HG02981 (cell line): Measurements from ENCODE around the gene ARHGDIB.

Source experiments
- ATAC-seq: cut with Tn5 transposase; IDR thresholded peaks from one replicate; pipeline ENCODE4 v1.9.1; 2021; ENCODE audit warnings: mild to moderate bottlenecking, moderate library complexity; ENCODE audit not compliant: unreplicated experiment

Gene ARHGDIB

GRCh38 chr12:14984036-14984435, 22.6 kb upstream of the ARHGDIB start:
- no peak for ATAC-seq

GRCh38 chr12:14982991-14983390, 21.6 kb upstream of the ARHGDIB start:
- no peak for ATAC-seq

GRCh38 chr12:14982562-14982961, 21.2 kb upstream of the ARHGDIB start:
- ATAC-seq, result no peak

DNA sequence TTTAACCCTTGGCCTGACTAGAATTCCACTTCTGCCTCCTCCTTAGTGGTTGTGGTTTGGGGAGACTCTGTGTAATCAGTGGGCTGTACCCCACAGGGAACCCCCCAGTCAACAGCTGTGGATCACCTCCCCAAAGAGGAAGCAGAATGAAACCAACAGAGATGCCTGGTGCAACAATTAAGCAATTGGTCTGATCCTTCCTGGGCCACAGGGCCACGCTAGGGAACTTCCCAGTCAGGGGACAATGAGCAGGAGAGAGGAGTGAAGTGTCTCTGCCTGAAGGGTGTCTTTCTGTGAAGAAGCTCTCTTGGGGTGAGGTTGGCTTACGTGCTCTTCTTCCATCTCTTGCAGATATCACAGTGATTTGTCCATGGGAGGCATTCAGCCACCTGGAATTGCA, 19.6 kb upstream of the ARHGDIB start:
- ATAC-seq, result no peak

DNA sequence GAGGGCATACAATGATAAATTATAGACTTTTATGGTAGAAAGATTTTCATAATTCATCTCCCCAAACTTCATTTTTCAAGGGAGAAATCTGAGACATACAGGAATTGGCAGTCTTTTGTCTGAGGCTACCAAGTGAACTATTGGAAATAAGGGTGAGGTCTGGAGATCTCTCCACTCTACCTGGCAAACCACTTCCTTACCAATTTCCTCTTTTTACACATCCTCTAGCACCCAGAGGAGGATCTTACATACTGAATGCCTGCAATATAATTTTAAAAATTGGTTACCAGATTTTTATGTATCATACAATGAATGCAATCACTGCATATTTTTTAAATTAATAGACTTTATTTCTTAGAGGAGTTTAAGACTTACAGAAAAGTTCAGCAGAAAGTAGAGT, 18.1 kb upstream of the ARHGDIB start:
- ATAC-seq, result no peak

DNA sequence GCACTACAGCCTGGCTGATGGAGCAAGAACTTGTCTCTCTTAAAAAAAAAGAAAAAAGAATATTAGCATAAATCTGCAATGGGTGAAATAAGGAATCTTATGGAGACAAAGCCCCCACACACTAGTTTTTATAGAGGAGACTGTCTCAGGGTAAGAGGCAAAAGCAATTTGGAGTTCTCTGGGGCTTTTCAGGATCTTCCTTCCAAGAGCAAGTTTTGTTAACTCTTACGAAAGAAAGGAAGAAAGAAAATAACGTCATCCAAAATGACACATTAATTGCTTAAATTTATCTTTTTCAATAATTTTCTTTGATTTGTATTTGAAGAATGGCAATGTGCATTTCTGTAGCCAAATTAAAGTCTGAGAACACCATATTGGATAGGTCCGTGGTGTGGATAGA, 15.3 kb upstream of the ARHGDIB start:
- ATAC-seq, result no peak

GRCh38 chr12:14975457-14975856, 14.1 kb upstream of the ARHGDIB start:
- ATAC-seq, result no peak

- ATAC-seq, result no peak
Measured at GRCh38 chr12:14974633-14975032, 13.2 kb upstream of the ARHGDIB start.

- no peak for ATAC-seq
Measured at GRCh38 chr12:14972816-14973215, 11.4 kb upstream of the ARHGDIB start, which contains the start of gene PDE6H. Gene PDE6H, plus strand, starts transcription at chr12:14973042. Its CDS starts 4,971 bp downstream, at chr12:14978013.

GRCh38 chr12:14970473-14970872, 9.1 kb upstream of the ARHGDIB start:
- ATAC-seq, result no peak

DNA sequence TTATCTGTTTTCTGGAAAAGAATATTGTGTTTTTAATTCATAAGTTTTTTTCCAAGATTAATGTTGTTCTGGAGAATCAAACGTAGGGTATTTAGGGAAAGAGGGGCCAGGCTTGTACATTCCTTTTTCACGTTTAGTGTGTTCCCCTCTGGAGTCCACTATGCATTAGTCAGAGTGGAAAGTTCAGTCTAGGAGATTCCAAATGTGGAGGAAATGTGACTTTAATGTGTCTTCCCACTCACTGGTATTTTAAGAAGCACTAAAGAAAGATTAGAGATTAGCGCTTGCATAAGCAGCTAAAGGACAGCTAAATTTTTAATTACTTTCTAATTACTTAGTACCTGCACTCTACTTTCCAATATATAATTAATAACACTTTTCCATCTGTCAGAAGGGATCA, 7.1 kb upstream of the ARHGDIB start:
- no peak for ATAC-seq

- no peak for ATAC-seq
Measured at GRCh38 chr12:14965221-14965620, 3.8 kb upstream of the ARHGDIB start.

DNA sequence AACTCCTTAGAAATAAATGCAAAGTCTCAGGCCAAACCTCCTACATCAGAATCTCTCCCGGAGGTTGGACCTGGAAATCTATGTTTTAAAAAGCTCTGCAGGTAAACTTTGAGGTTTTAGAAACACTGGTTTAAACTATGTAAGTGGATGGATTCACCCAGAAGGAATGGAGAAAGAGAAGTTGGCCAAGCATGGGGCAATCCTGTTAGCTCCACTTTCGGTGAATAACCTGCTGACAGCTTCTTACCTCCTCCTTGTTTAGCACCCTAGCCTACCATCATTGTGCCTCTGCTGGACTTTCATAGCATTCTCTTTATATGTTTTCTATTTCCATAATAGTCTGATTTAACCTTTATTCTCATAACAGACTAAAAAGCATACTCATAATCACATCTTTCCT, 3.0 kb upstream of the ARHGDIB start:
- no peak for ATAC-seq

DNA sequence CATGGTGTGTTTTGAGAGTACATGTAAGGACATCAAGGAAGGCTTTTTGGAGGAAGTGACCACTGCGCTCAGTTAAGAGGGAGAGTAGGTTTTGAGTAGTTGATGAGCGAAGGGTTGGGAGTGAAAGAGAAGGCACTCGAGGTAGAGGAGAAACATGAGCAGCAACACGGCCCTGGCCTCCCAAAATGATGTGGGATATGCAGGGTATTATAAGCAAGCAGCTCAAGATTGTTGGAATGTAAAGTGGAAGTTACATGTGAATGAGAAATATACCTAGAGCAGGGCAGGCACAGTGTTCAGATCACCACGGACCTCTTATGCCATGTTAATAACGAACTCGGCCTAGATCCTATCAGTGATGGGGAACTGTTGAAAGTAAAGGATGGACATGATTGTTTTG, 2.1 kb upstream of the ARHGDIB start:
- no peak for ATAC-seq

- ATAC-seq, result no peak
Measured at GRCh38 chr12:14962797-14963196, 1.4 kb upstream of the ARHGDIB start.

DNA sequence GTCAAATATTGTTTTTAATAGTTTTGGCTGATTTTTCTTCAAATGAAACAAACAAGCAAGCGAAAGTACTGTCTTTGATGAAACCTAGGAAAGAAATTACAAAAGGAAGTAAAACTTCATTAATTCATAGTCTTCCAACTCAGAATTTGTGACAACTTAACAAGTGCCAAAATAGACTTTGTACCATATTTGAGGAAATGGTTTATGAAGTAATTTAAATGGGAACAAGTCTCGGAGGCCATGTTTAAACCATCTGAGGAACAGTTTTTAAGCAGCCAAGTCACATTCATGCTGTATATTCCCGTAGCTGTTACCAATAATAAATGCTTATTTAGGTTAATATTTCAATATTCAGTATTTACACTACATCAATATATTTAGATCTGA, 745 bp upstream of the ARHGDIB start:
- no peak for ATAC-seq

- peak; percentile 34 for ATAC-seq
Measured at GRCh38 chr12:14960548-14961465, 594 bp downstream of the ARHGDIB start.

GRCh38 chr12:14959916-14960496, 1.4 kb downstream of the ARHGDIB start:
- no peak for ATAC-seq

DNA sequence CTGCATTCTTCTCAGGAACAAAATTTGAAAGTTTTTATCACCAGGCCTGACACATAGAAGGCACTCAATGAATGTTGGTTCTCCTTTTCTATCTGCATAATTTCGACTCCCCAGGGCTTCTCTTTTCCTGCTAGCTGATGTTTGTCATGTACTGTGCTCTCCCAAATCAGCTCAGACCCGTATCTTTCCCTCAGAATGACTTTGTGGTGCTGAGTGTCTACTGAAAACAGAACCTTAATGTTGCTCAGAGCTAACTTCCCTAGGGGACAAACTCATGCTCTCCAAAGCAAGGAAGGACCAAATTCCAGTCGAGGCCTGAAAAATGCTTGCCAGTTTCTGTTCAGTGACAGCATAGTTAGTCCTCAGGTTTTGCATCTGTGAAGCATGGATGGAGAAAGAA, 1.9 kb downstream of the ARHGDIB start:
- no peak for ATAC-seq

GRCh38 chr12:14959126-14959440, 2.3 kb downstream of the ARHGDIB start:
- ATAC-seq, result no peak

GRCh38 chr12:14958361-14959125, 2.9 kb downstream of the ARHGDIB start:
- no peak for ATAC-seq
